Measurements from ENCODE around the gene CDA.

DNA sequence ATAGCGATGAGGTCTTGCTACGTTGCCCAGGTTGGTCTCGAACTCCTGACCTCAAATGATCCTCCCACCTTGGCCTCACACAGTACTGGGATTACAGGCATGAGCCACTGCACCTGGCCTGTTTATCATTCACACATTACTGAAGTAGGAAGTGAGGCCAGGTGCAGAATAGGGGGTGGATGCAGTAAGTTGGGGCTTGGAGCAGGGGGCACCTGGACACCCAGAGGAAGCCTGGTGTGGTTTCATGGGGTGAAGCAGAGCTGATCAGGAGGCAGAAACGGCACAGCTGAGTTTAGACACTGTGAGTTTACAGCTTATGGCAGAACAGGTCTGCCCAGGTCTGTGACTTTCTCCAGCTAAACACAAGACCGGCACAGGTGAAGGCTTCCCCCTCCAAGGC lies 4.9 kb downstream of the CDA start:
- no peak for TF ChIP-seq SP1 (IDR thresholded peaks at IDR 0.05)
- no peak for TF ChIP-seq SUZ12 (IDR thresholded peaks at IDR 0.05)
- no peak for TF ChIP-seq FOXM1 (IDR thresholded peaks at IDR 0.05; ENCODE audit: borderline replicate concordance)
- TF ChIP-seq, protein P1, sequence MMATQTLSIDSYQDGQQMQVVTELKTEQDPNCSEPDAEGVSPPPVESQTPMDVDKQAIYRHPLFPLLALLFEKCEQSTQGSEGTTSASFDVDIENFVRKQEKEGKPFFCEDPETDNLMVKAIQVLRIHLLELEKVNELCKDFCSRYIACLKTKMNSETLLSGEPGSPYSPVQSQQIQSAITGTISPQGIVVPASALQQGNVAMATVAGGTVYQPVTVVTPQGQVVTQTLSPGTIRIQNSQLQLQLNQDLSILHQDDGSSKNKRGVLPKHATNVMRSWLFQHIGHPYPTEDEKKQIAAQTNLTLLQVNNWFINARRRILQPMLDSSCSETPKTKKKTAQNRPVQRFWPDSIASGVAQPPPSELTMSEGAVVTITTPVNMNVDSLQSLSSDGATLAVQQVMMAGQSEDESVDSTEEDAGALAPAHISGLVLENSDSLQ (IDR thresholded peaks at IDR 0.05): no peak
- TF ChIP-seq ZNF384 (IDR thresholded peaks at IDR 0.05): no peak
- no peak for TF ChIP-seq TARDBP (IDR thresholded peaks at IDR 0.05)
- TF ChIP-seq BHLHE40 (IDR thresholded peaks at IDR 0.05; ENCODE audit: borderline replicate concordance): no peak

All from HEK293T (cell line).